ENCODE results near the gene SLC22A8. TPM values are rescaled to one million over a fixed set of nuclear protein-coding genes. Genes with fewer than 3 reads are reported as not detected.

The SLC22A8 gene
- total RNA-seq, 4 donors from 2014 or later, result not detected

GRCh38 chr11:63017306-63017974 is 1.8 kb upstream of the SLC22A8 start:
- peaks cover 0 to 40% (median 0%) of the 10 kb centered on the region in 4 donors for H3K27me3 ChIP-seq
- no peak overlapping the region for H3K4me3 ChIP-seq
- TF ChIP-seq CTCF (IDR thresholded peaks at IDR 0.05) (no peak), POLR2A (IDR thresholded peaks at IDR 0.05) (no peak)
- intact Hi-C loops (cut with DNase I), result no loop called here
- WGBS, 2 donors, result 6 to 17% methylated on average over 3 to 6 of the region's 8 CpGs
- H3K9me3 ChIP-seq, result no peaks in the 10 kb centered on the region
- H3K36me3 ChIP-seq, result no peaks in the 10 kb centered on the region
- H3K27ac ChIP-seq, result no peak overlapping the region
- DNase-seq, result no peak
- peaks cover 0 to 15% (median 0%) of the 10 kb centered on the region in 3 donors for H3K4me1 ChIP-seq

- 98 to 100% methylated on average over 2 to 9 of the region's 13 CpGs for WGBS, 2 donors
- DNase-seq, result no peak
- intact Hi-C loops (cut with DNase I), result no loop called here
- H3K36me3 ChIP-seq, result no peaks in the 10 kb centered on the region
- H3K9me3 ChIP-seq, result no peaks in the 10 kb centered on the region
- peaks cover 0 to 27% (median 0%) of the 10 kb centered on the region in 4 donors for H3K27me3 ChIP-seq
- H3K4me3 ChIP-seq, result no peak overlapping the region
- peaks cover 0 to 10% (median 0%) of the 10 kb centered on the region in 3 donors for H3K4me1 ChIP-seq
- H3K27ac ChIP-seq, result no peak overlapping the region
- TF ChIP-seq CTCF (IDR thresholded peaks at IDR 0.05), result no peak
- TF ChIP-seq POLR2A (IDR thresholded peaks at IDR 0.05), result no peak
Observed at GRCh38 chr11:63014408-63015055, 1.1 kb downstream of the SLC22A8 start.

- TF ChIP-seq CTCF (IDR thresholded peaks at IDR 0.05) (no peak), POLR2A (IDR thresholded peaks at IDR 0.05) (no peak)
- intact Hi-C loops (cut with DNase I), result no loop called here
- peaks cover 0 to 10% (median 0%) of the 10 kb centered on the region in 3 donors for H3K4me1 ChIP-seq
- peaks cover 0 to 16% (median 0%) of the 10 kb centered on the region in 4 donors for H3K27me3 ChIP-seq
- no peak overlapping the region for H3K4me3 ChIP-seq
- no peak overlapping the region for H3K27ac ChIP-seq
- H3K9me3 ChIP-seq, result no peaks in the 10 kb centered on the region
- 75 to 81% methylated on average over 1 of the region's 1 CpG for WGBS, 2 donors
- no peak for DNase-seq
- H3K36me3 ChIP-seq, result no peaks in the 10 kb centered on the region
Observed at GRCh38 chr11:63012839-63013238, 2.8 kb downstream of the SLC22A8 start.

- Histone ChIP-seq H3K27ac (no peak overlapping the region), H3K9me3 (no peaks in the 10 kb centered on the region), H3K27me3 (peaks cover 0 to 13% (median 0%) of the 10 kb centered on the region in 4 donors), H3K36me3 (no peaks in the 10 kb centered on the region), H3K4me3 (no peak overlapping the region), H3K4me1 (peaks cover 0 to 10% (median 0%) of the 10 kb centered on the region in 3 donors)
- TF ChIP-seq CTCF (IDR thresholded peaks at IDR 0.05) (no peak), POLR2A (IDR thresholded peaks at IDR 0.05) (no peak)
- WGBS, 2 donors, result 57 to 83% methylated on average over 4 to 11 of the region's 11 CpGs
- no peak for DNase-seq
- intact Hi-C loops (cut with DNase I), result no loop called here
Observed at GRCh38 chr11:63012430-63012829, 3.2 kb downstream of the SLC22A8 start.

GRCh38 chr11:63010934-63011439 is 4.7 kb downstream of the SLC22A8 start:
- 75 to 78% methylated on average over 3 to 5 of the region's 5 CpGs for WGBS, 2 donors
- no peak overlapping the region for H3K4me3 ChIP-seq
- H3K9me3 ChIP-seq, result no peaks in the 10 kb centered on the region
- peaks cover 0 to 6% (median 0%) of the 10 kb centered on the region in 4 donors for H3K27me3 ChIP-seq
- no peak overlapping the region for H3K27ac ChIP-seq
- H3K36me3 ChIP-seq, result no peaks in the 10 kb centered on the region
- no peak for DNase-seq
- peaks cover 0 to 3% (median 0%) of the 10 kb centered on the region in 3 donors for H3K4me1 ChIP-seq
- TF ChIP-seq POLR2A (IDR thresholded peaks at IDR 0.05), result no peak
- no peak for TF ChIP-seq CTCF (IDR thresholded peaks at IDR 0.05)
- intact Hi-C loops (cut with DNase I), result no loop called here

All from esophagus squamous epithelium (tissue), 5 donors.